ENCODE data around the gene YIPF5. TPM values are rescaled to one million over a fixed set of nuclear protein-coding genes. Genes with fewer than 3 reads are reported as not detected.

Gene YIPF5
- total and polyA plus RNA-seq, 11 donors = 4.1 to 43.9 (median 29.0) TPM

DNA sequence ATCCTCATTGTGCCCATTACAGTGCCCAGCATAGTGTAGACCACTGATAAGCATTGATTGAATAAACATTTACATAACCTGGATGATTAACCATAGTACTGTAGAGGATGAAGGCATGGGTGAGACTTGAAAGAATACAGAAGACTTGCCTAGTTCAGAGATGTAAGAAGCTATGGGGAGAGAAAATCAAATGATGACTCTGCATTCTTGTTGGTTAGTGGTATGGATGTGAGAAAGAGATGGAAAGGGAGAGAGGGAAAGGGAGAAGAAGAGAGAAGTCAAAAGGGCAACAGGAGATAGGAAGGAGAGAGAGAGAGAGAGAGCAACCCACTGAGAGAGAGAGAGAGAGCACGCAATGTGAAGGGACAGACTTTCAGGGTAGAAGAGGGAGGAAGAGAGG lies 26.8 kb downstream of the YIPF5 start:
- no peaks in the 10 kb centered on the region for H3K9me3 ChIP-seq
- 95 to 100% (median 97%) methylated on average over 1 of the region's 1 CpG for WGBS, 4 donors
- intact Hi-C loops (cut with DNase I) = loop anchor here in 5 of 10 donors (5.0 to 10.0 kb wide), 7 partner anchors 309 to 1219 kb away; partner anchors contain the start of gene NR3C1 (in 2 of the 5)
- H3K4me3 ChIP-seq = no peak overlapping the region
- peaks cover 0 to 34% (median 11%) of the 10 kb centered on the region in 12 donors for H3K4me1 ChIP-seq
- ATAC-seq (no peak), DNase-seq (no peak)
- H3K27ac ChIP-seq = no peak overlapping the region
- no peak for TF ChIP-seq POLR2A (IDR thresholded peaks at IDR 0.05)
- TF ChIP-seq, protein P1, sequence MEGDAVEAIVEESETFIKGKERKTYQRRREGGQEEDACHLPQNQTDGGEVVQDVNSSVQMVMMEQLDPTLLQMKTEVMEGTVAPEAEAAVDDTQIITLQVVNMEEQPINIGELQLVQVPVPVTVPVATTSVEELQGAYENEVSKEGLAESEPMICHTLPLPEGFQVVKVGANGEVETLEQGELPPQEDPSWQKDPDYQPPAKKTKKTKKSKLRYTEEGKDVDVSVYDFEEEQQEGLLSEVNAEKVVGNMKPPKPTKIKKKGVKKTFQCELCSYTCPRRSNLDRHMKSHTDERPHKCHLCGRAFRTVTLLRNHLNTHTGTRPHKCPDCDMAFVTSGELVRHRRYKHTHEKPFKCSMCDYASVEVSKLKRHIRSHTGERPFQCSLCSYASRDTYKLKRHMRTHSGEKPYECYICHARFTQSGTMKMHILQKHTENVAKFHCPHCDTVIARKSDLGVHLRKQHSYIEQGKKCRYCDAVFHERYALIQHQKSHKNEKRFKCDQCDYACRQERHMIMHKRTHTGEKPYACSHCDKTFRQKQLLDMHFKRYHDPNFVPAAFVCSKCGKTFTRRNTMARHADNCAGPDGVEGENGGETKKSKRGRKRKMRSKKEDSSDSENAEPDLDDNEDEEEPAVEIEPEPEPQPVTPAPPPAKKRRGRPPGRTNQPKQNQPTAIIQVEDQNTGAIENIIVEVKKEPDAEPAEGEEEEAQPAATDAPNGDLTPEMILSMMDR (IDR thresholded peaks at IDR 0.05) = no peak
- no peaks in the 10 kb centered on the region for H3K36me3 ChIP-seq
- no peaks in the 10 kb centered on the region for H3K27me3 ChIP-seq

GRCh38 chr5:144142824-144143162 lies 27.7 kb downstream of the YIPF5 start:
- Histone ChIP-seq H3K36me3 (no peaks in the 10 kb centered on the region), H3K27ac (no peak overlapping the region), H3K27me3 (no peaks in the 10 kb centered on the region), H3K4me3 (no peak overlapping the region), H3K4me1 (peaks cover 0 to 34% (median 11%) of the 10 kb centered on the region in 12 donors), H3K9me3 (no peaks in the 10 kb centered on the region)
- WGBS, 4 donors = 25 to 44% (median 34%) methylated on average over 1 of the region's 1 CpG
- DNase-seq = no peak
- TF ChIP-seq POLR2A (IDR thresholded peaks at IDR 0.05) = no peak
- TF ChIP-seq, protein P1 (IDR thresholded peaks at IDR 0.05) = no peak
- ATAC-seq = no peak
- intact Hi-C loops (cut with DNase I) = loop anchor here in 5 of 10 donors (5.0 to 10.0 kb wide), 7 partner anchors 308 to 1218 kb away; partner anchors contain the start of gene NR3C1 (in 2 of the 5)

- no peaks in the 10 kb centered on the region for H3K27me3 ChIP-seq
- WGBS, 4 donors = 5 to 13% (median 9%) methylated on average over 2 of the region's 2 CpGs
- TF ChIP-seq, protein P1 (IDR thresholded peaks at IDR 0.05) = peak; percentile 36 to 78 (median 64)
- TF ChIP-seq POLR2A (IDR thresholded peaks at IDR 0.05) = no peak
- no peak for DNase-seq
- ATAC-seq = peak; percentile 51 to 77 (median 62)
- no peaks in the 10 kb centered on the region for H3K36me3 ChIP-seq
- intact Hi-C loops (cut with DNase I) = loop anchor here in 5 of 10 donors (5.0 to 10.0 kb wide), 7 partner anchors 307 to 1217 kb away; partner anchors contain the start of gene NR3C1 (in 2 of the 5)
- no peaks in the 10 kb centered on the region for H3K9me3 ChIP-seq
- H3K27ac ChIP-seq = no peak overlapping the region
- H3K4me3 ChIP-seq = no peak overlapping the region
- H3K4me1 ChIP-seq = peaks cover 0 to 34% (median 11%) of the 10 kb centered on the region in 12 donors
Observed at GRCh38 chr5:144142139-144142823, 28.2 kb downstream of the YIPF5 start.

GRCh38 chr5:144141585-144141984 lies 28.9 kb downstream of the YIPF5 start:
- intact Hi-C loops (cut with DNase I) = loop anchor here in 5 of 10 donors (5.0 to 10.0 kb wide), 7 partner anchors 307 to 1217 kb away; partner anchors contain the start of gene NR3C1 (in 2 of the 5)

More at GRCh38 chr5:144141585-144141984, 28.9 kb downstream of the YIPF5 start:
- WGBS, 4 donors = 92 to 96% (median 94%) methylated on average over 2 of the region's 2 CpGs
- TF ChIP-seq, protein P1 (IDR thresholded peaks at IDR 0.05) = no peak
- no peak for TF ChIP-seq POLR2A (IDR thresholded peaks at IDR 0.05)
- no peak overlapping the region for H3K4me3 ChIP-seq
- DNase-seq (no peak), ATAC-seq (no peak)
- peaks cover 0 to 34% (median 11%) of the 10 kb centered on the region in 12 donors for H3K4me1 ChIP-seq
- no peaks in the 10 kb centered on the region for H3K27me3 ChIP-seq
- no peaks in the 10 kb centered on the region for H3K9me3 ChIP-seq
- H3K27ac ChIP-seq = no peak overlapping the region
- H3K36me3 ChIP-seq = no peaks in the 10 kb centered on the region

All from heart left ventricle (tissue), 16 donors.